HL-60/S4 treated with retinoic acid at 250 ng/mL for 4 days and 3 days (cell line): ENCODE data around the gene MEI1.
"Not testable (repeated sequence)": the region's sequence is repeated elsewhere in the genome, so short reads cannot be mapped to it uniquely, and the experiment has no call there.

ENCODE experiments used
- in situ Hi-C: fragments of 300-500 bp; cut with MboI; formaldehyde crosslinking; loops from 2 replicates; pipeline ENCODE4 v1.7.0; 2022; ENCODE audit warnings: low sequenced_read_pairs

The MEI1 gene, protein sequence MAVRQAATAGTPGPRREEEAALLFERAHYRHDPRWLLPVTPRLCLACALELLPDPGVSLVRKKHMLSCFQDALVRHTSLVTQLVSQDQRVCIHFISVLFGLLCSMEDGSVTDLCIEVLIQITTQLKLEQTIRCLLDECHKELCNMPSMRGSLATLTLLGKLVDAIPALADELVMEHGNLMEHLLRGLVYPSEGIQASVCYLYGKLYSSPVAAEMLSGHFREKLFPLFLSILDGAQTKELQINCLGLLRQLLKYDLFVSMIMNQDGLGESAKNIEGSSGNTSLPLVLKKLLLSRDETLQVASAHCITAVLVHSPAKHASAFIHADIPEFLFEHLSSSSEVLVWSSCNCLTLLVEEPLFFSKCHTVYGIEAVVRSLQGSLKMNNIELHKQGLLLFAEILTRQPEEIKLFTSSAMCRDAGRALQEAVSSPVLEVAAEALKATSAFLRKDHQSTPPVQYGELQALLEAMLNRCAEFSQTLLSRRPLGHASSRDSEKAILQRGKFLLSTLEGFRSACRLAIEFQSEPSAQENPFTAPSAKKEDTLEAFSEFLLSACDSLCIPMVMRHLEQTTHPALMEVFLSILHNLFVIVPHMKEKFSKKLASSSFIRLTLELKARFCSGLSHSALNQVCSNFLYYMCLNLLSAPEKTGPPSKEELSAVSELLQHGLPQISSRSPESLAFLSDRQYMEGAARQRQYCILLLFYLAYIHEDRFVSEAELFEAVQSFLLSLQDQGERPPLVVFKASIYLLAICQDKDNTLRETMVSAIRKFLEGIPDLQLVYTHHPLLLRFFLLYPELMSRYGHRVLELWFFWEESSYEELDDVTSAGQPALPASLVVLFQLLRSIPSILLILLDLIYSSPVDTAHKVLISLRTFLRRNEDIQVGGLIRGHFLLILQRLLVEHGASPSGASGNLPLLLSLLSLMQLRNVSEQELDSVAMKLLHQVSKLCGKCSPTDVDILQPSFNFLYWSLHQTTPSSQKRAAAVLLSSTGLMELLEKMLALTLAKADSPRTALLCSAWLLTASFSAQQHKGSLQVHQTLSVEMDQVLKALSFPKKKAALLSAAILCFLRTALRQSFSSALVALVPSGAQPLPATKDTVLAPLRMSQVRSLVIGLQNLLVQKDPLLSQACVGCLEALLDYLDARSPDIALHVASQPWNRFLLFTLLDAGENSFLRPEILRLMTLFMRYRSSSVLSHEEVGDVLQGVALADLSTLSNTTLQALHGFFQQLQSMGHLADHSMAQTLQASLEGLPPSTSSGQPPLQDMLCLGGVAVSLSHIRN

DNA sequence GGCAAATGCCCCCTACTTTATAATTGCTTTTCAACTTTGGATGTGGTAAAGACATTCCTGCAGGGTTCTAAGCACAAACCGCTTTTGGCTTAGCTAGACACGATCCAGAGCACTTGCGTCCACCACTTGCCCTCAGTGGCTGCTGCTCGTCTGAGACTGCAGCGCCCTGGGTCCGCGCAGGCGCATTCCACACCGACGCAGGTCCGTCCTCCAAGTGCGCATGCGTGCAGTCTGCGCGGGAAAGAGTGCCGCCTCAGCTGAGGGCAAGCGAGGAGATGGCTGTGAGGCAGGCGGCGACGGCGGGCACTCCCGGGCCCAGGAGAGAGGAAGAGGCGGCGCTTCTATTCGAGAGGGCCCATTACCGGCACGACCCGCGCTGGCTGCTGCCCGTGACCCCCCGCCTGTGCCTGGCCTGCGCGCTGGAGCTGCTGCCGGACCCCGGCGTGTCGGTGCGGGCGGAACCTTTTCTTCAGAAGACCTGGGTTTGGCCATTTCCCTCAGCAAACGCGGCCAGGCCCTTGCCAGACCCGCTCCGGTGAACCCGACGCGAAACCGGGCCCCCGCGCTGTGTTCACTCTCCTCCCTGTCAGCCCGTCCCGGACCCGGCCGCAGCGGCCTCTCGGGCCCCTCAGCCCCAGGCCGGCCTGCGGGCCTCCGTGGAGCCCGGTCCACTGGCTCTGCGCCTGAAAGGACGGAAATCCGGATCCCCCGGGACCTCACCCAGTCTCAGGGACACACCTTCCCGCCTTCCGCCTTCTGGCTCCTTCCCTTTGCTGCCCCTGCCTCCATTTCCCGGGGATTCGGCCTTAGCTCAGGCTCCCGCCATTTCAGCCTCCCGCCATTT, at the start of gene MEI1:
MEI1 (plus strand) TSS at position 240 of the 844 bp plus-strand sequence; CDS start at position 276, 36 bp downstream.
- in situ Hi-C loops = loop anchor here (10.0 kb wide), 1 partner anchor 245 kb away; the partner anchor contains the start of gene CENPM

DNA sequence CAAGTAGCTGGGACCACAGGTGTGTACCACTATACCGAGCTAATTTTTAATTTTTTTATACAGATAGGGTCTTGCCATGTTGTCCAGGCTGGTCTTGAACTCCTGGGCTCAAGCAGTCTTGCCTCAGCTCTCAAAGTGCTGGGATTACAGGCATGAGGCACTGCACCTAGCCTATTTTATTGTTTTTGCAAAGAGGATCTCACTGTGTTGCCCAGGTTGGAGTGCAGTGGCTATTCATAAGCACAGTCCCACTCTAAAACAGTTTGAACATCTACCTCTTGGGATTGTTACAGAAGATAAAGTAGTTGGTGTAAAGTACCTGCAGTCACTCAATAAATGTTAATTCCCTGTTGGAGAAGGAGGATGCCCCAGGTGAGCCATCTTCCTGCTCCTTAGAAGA, 49.1 kb upstream of the MEI1 start:
- in situ Hi-C loops = no loop called here

DNA sequence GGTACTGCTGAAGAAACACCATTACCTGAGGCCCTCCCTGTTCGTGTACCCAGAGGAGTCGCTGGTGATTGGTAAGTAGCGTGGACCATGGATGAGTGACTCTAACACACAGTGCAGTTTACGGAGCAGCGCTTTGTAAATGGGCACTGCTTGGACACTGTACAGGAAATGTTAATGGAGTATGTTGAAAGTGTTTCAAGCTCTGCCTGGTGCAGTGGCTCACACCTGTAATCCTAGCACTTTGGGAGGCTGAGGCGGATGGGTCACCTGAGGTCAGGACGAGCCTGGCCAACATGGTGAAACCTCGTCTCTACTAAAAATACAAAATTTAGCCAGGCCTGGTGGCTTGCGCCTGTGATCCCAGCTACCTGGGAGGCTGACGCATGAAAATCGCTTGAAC, 48.5 kb upstream of the MEI1 start:
- in situ Hi-C loops = no loop called here

DNA sequence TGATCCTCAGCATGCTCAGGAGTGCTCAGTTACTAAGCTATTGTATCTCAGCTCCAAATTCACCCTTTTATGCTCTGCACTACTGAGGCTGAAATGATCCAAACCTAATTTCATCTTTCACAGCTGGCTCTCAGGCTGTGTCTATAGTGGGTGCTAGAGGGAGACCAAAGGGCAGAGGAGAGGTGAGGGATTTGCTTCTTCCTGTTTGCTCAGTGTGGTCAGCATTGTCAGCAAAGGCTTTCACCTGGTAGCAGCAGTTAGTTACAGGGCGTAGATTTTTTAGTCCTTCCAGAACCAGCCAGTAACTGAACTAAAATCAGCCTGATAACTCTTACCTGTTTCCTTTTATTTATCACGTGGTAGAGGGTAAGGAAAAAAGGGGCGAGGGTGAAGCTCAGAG, 45.0 kb upstream of the MEI1 start:
- in situ Hi-C loops = no loop called here

DNA sequence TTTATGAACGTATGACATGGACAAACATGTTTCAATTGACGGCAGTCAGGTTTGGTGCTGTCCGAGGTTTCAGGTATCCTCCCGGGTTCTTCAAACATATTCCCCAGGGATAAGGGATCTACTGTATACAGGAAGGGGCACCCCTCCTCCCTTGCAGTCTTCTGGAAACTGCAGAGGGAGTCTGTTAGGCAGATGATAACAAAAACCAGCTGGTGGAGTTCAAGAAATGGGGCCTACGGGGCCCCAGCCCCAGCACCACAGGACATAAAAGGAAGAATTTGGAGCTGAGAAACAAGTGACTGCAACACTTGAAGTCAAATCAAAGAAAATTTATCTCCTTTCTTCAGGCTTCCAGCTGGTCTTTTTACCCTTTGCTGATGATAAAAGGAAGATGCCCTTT, 42.7 kb upstream of the MEI1 start:
- in situ Hi-C loops = no loop called here

DNA sequence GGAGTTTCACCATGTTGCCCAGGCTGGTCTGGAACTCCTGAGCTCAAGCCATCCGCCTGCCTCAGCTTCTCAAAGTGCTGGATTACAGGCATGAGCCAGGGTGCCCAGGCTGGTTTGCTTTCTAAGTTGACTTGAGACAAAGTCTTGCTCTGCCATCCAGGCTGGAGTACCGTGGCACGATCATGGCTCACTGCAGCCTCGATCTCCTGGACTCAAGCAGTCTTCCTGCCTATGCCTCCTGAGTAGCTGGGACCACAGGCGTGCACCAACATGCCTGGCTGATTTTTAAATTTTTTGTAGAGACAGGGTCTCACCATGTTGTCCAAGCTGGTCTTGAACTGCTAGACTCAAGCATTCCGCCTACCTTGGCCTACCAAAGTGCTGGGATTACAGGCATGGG, 41.6 kb upstream of the MEI1 start:
- in situ Hi-C loops = no loop called here

DNA sequence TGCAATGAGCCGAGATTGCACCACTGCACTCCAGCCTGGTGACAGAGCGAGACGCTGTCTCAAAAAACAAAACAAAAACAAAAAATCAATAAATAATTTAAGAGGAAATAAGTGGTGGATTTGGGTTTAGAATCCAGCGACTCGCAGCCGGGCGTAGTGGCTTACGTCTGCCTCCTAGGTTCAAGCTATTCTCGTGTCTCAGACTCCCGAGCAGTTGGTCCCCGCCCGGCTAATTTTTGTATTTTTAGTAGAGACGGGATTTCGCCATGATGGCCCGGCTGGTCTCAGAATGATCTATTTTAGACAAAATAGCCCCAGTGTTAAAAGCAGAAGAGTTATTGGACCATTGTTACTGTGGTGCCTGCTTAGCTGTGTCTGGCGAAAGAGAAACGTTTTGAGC, 40.4 kb upstream of the MEI1 start:
- in situ Hi-C loops = no loop called here

DNA sequence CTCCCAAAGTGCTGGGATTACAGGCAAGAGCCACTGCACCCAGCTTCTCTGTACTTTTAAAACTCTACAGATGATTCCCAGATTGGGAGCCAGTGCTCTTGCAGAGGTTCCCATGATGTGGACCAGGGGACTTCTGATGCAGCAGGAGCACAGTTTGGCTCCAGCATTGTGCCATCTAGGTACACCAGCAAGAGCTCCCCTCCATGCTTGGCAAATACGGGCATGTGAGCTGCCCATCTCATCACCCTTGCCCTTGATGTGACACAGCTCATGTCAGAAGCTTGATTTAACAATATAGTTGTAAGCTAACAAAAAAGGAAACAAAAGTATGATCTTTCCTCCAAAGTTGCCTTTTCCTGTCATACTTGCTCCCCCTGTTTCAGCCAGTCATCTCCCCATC, 39.4 kb upstream of the MEI1 start:
- in situ Hi-C loops = no loop called here

DNA sequence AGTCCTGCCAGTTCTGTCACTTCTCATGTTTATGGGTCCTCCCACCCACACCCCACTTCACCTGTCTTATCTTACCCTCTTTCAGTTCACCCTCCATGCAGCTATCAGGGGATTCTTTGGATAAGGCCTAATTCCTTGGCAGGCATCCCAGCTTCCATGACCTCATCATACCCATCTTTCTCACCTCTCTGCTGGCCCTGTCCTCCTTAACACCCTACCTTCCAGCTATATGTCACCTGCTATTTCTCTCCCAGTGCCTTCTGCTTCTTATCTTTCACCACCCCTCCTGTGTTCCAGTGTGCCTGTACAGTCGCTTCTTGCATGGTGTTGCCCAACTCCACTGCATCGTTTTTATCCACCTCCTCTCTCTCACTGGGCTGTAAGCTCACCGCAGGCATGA, 38.9 kb upstream of the MEI1 start:
- in situ Hi-C loops = no loop called here

DNA sequence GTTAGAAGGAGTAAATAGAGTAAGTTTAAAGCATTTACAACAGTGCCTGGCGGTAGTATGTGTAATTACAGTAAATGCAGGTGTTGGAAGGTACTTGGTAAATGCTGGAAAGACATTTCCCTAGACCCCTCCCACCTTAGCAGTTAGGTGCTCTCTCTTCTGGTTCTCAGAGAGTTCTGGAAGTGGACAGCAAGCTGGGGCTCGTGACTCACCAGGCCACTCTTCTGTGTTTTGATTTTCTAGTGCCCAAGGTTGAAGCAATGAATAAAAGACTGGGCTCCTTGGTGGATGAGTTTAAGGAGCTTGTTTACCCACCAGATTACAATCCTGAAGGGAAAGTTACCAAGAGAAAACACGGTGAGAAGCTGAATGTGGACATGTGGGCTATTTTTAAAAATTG, 38.2 kb upstream of the MEI1 start:
- in situ Hi-C loops = no loop called here

DNA sequence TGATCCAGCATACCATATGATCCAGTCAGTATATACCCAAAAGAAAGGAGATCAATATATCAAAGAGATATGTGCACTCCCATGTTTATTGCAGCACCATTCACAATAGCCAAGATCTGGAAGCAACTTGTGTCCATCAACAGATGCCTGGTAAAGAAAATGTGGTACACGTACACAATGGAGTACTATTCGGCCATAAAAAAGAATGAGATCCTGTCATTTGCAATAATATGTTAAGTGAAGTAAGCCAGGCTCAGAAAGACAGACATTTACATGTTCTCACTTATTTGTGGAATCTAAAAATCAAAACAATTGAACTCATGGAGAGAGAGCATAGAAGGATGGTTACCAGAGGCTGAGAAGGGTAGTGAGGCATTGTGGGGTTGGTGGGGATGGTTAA, 37.6 kb upstream of the MEI1 start:
- in situ Hi-C loops = no loop called here

DNA sequence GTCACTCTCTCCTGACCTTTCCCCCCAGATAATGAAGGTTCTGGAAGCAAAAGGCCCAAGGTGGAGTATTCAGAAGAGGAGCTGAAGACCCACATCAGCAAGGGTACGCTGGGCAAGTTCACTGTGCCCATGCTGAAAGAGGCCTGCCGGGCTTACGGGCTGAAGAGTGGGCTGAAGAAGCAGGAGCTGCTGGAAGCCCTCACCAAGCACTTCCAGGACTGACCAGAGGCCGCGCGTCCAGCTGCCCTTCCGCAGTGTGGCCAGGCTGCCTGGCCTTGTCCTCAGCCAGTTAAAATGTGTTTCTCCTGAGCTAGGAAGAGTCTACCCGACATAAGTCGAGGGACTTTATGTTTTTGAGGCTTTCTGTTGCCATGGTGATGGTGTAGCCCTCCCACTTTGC, 35.7 kb upstream of the MEI1 start:
- in situ Hi-C loops = not testable (repeated sequence)

DNA sequence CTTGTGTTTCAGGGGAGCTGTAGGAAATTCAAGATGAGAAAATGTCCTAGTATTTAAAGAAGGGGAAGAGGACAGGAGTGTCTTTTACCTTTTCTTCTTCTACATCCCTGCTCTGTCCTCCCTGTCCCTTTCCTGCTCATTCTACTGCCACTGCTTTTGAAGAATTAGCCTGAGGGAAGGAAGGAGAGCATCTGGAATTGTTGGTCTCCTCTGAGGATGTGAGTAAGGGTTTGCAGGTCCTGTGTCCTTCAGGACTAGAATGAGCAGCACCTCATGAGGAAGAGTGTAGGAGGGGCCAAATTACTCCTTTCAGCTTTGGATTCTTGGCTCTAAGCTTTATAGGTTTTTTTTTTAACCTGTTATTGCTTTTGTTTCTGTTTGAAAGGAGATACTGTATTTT, 34.8 kb upstream of the MEI1 start:
- in situ Hi-C loops = no loop called here

DNA sequence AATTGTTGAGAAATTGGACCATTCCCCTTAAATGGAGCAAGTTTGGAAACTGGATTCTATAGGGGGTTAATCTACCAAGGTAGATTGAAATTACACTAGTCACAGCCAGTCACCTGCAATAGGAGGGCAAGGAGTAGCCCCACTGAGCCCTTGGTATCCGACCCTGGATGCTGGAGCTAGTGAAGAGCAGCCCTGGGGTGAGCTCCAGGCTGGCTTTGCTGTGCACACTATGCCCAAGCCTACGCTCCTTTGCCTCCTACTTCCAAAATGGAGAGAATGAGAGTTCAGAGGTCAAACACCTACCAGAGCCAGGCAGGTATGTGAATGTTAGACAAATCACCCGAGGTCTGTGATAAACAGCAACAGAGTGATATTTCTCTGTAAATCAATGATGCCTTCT, 34.4 kb upstream of the MEI1 start:
- in situ Hi-C loops = no loop called here

DNA sequence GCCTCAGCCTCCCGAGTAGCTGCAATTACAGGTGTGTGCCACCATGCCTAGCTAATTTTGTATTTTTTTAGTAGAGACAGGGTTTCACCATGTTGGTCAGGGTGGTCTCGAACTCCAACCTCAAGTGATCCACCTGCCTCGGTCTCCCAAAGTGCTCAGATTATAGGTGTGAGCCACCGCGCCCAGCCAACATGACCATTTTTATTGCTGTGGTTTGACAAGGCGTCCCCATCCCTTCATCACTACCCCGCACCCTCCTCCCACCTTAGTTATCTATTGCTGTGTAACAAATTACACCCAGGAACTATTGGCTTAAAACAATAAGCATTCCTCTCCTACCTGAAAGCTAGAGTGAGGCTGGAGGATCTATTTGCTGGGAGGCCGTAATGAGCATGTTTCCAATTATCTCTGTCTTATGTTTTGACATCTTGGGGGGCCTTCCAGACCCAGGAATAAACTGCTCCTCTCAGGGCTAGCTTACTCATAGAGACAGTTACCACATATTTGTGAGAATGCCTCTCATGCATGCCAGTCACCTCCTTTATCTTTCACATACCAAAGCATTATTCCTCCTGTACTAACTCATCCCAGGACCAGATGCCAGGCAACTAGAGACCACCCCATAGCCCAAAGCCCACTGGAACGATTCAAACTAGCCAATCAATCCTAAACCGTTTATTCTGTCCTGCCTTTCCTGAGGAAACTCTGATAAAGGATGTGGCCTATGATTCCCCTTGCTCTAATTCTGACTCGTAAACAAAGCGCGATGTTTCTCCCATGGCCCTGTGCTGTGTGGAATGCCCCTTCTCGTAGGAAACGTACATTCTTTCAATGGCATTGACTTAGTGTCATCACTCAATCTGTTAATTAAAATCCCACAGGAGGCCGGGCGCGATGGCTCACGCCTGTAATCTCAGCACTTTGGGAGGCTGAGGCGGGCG, 30.1 kb upstream of the MEI1 start:
- in situ Hi-C loops = no loop called here

DNA sequence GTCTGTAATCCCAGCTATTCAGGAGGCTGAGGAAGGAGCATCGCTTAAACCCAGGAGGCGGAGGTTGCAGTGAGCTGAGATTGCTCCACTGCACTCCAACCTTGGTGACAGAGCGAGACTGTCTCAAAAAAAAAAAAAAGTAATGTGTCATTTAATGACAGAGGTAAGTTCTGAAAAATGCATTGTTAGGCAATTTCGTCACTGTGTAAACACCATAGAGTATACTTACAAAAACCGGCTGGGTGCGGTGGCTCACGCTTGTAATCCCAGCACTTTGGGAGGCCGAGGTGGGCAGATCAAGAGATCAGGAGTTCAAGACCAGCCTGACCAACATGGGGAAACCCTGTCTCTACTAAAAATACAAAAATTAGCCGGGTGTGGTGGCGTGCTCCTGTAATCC, 27.2 kb upstream of the MEI1 start:
- in situ Hi-C loops = not testable (repeated sequence)

DNA sequence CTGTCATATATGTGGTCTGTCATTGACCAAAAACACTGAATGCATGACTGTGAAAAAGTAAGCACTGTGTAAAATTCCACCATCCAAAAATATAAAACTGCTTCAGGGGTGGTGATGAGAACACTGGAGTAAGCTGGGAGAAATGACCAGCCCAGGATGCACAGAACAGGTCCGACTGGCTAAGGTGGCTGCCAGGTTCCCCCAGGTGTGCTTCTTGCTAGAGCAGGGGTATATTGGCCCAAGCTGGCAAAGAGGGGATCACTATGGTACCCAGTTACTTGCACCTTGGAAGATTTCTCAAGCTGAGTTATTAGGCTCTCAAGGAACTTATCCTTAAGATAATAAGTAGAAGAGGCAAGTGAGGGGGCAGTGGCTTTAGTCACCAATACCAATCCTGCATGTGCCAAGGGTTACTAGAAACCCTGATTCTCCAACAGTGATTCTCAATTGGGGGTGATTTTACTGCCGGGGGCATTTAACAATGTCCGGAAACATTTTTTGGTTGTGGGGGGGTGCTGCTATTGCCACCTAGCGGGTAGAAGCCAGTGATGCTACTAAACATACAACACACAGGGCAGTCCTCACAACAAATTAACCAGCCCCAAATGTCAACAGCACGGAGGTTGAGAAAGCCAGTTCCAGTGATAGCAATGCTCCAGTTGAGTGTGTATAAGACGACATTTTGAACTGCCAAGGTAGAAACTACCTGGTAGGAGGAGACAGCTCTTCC, 26.4 kb upstream of the MEI1 start:
- in situ Hi-C loops = no loop called here

DNA sequence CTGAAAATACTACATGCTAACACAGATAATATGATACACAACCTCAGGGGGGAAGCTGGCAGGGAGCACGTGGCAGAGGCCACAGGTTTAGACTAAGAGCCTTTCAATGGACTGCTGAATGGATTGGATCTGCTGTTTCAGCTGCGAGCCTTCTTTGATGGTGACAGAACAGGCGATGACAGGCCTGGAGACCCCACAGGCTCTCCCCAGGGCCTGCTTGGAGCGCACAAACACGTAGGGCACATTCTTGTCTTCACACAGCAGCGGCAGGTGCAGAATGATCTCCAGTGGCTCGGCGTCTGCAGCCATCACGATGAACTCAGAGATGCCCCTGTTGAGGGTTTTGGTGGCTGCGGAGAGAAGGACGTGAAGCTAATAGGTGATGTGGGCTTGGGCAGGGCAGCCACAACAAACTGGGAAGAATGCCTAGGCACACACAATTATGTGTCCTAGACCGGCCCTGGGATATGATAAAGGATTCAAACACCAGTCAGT, 24.4 kb upstream of the MEI1 start:
- in situ Hi-C loops = no loop called here
